Liver (tissue), 9 donors: ENCODE results near the gene PVRIG. TPM values are rescaled to one million over a fixed set of nuclear protein-coding genes. Genes with fewer than 3 reads are reported as not detected.

Experiments used
- DNase-seq: peaks from one replicate; pipeline ENCODE4 v3.0.0-alpha.2; 2017; ENCODE audit warnings: low spot score
- H3K27ac ChIP-seq, 2 donors: one replicate each; pipeline ENCODE4 v1.7.0; 2013; ENCODE audit warnings: inconsistent platforms in 2 of 2, low read length in 2 of 2, control low read depth in 1 of 2, low read depth in 1 of 2, mild to moderate bottlenecking in 1 of 2
- H3K27me3 ChIP-seq, 4 donors: one replicate each; pipeline versions ENCODE4 v1.6.1 to v1.7.0; 2013; ENCODE audit warnings: low read length in 3 of 4, inconsistent platforms in 1 of 4, mild to moderate bottlenecking in 1 of 4, moderate library complexity in 1 of 4; ENCODE audit not compliant: control insufficient read depth in 4 of 4, insufficient read depth in 4 of 4
- H3K36me3 ChIP-seq, 4 donors: one replicate each; pipeline versions ENCODE4 v1.6.1 to v1.7.0; 2013; ENCODE audit warnings: low read length in 3 of 4, mild to moderate bottlenecking in 3 of 4, low read depth in 1 of 4, moderate library complexity in 1 of 4; ENCODE audit not compliant: control insufficient read depth in 4 of 4, insufficient read depth in 3 of 4
- H3K4me1 ChIP-seq, 4 donors: one replicate each; pipeline versions ENCODE4 v1.6.1 to v1.7.0; 2013; ENCODE audit warnings: low read length in 3 of 4, mild to moderate bottlenecking in 3 of 4, moderate library complexity in 1 of 4; ENCODE audit not compliant: control insufficient read depth in 4 of 4, insufficient read depth in 4 of 4
- H3K4me3 ChIP-seq, 3 donors: one replicate each; pipeline versions ENCODE4 v1.6.1 to v1.7.0; 2013; ENCODE audit warnings: low read length in 3 of 3, control low read depth in 1 of 3, low read depth in 1 of 3, mild to moderate bottlenecking in 1 of 3
- H3K9ac ChIP-seq, 2 donors: one replicate each; pipeline ENCODE4 v1.7.0; 2013; ENCODE audit warnings: low read length in 2 of 2, mild to moderate bottlenecking in 2 of 2, moderate library complexity in 2 of 2, control low read depth in 1 of 2, low read depth in 1 of 2
- H3K9me3 ChIP-seq, 4 donors: one replicate each; pipeline versions ENCODE4 v1.6.1 to v1.7.0; 2013; ENCODE audit warnings: low read length in 3 of 4; ENCODE audit not compliant: control insufficient read depth in 4 of 4
- ATF3 ChIP-seq: IDR thresholded peaks from 2 replicates; pipeline ENCODE4 v1.6.1; 2016; ENCODE audit warnings: antibody characterized with exemption
- CTCF ChIP-seq: fragments of 150-350 bp; IDR thresholded peaks from 2 replicates; pipeline ENCODE4 v1.5.1; 2017; ENCODE audit warnings: improper control_type of control experiment, low read depth, low read length; ENCODE audit not compliant: missing input control
- EGR1 ChIP-seq, 2 donors: IDR thresholded peaks; 2 replicates each; pipeline ENCODE4 v1.6.1; 2016 to 2018; ENCODE audit warnings: antibody characterized with exemption in 2 of 2, low read depth in 2 of 2
- FOXA1 ChIP-seq: IDR thresholded peaks from 2 replicates; pipeline ENCODE4 v1.6.1; 2016; ENCODE audit warnings: antibody characterized with exemption
- FOXA2 ChIP-seq: IDR thresholded peaks from 2 replicates; pipeline ENCODE4 v1.6.1; 2016; ENCODE audit warnings: antibody characterized with exemption
- GABPA ChIP-seq, 2 donors: IDR thresholded peaks in 1 of 2; conservative IDR thresholded peaks in 1 of 2; 2 replicates each; pipeline ENCODE4 v1.6.1; 2016; ENCODE audit warnings: antibody characterized with exemption in 2 of 2, mild to moderate bottlenecking in 1 of 2, moderate library complexity in 1 of 2
- HNF4A ChIP-seq, 2 donors: conservative IDR thresholded peaks; 2 replicates each; pipeline ENCODE4 v1.6.1; 2016; ENCODE audit warnings: antibody characterized with exemption in 2 of 2, mild to moderate bottlenecking in 2 of 2
- HNF4G ChIP-seq: IDR thresholded peaks from 2 replicates; pipeline ENCODE4 v1.6.1; 2016; ENCODE audit warnings: antibody characterized with exemption
- JUND ChIP-seq, 2 donors: IDR thresholded peaks; 2 replicates each; pipeline ENCODE4 v1.6.1; 2016; ENCODE audit warnings: antibody characterized with exemption in 2 of 2
- MAX ChIP-seq: IDR thresholded peaks from 2 replicates; pipeline ENCODE4 v1.6.1; 2016; ENCODE audit warnings: antibody characterized with exemption
- NR2F2 ChIP-seq: IDR thresholded peaks from 2 replicates; pipeline ENCODE4 v1.6.1; 2016; ENCODE audit warnings: antibody characterized with exemption
- RAD21 ChIP-seq, 2 donors: IDR thresholded peaks; 2 replicates each; pipeline ENCODE4 v1.6.1; 2016; ENCODE audit warnings: antibody characterized with exemption in 2 of 2, mild to moderate bottlenecking in 2 of 2
- REST ChIP-seq: IDR thresholded peaks from 2 replicates; pipeline ENCODE4 v1.6.1; 2016; ENCODE audit warnings: antibody characterized with exemption, mild to moderate bottlenecking
- RXRA ChIP-seq, 2 donors: IDR thresholded peaks; 2 replicates each; pipeline ENCODE4 v1.6.1; 2017 to 2018; ENCODE audit warnings: antibody characterized with exemption in 2 of 2, mild to moderate bottlenecking in 1 of 2
- SP1 ChIP-seq: IDR thresholded peaks from 2 replicates; pipeline ENCODE4 v1.6.1; 2018; ENCODE audit warnings: antibody characterized with exemption, mild to moderate bottlenecking
- TAF1 ChIP-seq: conservative IDR thresholded peaks from 2 replicates; pipeline ENCODE4 v1.6.1; 2016; ENCODE audit warnings: antibody characterized with exemption, mild to moderate bottlenecking
- YY1 ChIP-seq: IDR thresholded peaks from 2 replicates; pipeline ENCODE4 v1.6.1; 2016; ENCODE audit warnings: antibody characterized with exemption, mild to moderate bottlenecking
- ZBTB33 ChIP-seq: IDR thresholded peaks from 2 replicates; pipeline ENCODE4 v1.6.1; 2016; ENCODE audit warnings: antibody characterized with exemption
- WGBS: extraction: QIAGEN DNeasy Blood & Tissue Kit; methylation state at CpG from one replicate; pipeline ENCODE4 v1.1.7; 2013; 5-methylcytosine and 5-hydroxymethylcytosine counted together
- polyA plus RNA-seq, 2 donors: library from polyadenylated mRNA; stranded (reverse) in 1 of 2; unstranded in 1 of 2; fragments of 200-250 nt in 1 of 2; fragments of >200 nt in 1 of 2; fragmentation: Nextera tagmentation in 1 of 2; extraction: Ambion mirVana in 1 of 2; gene quantifications; one replicate each; pipeline versions ENCODE4 v1.2.1 to v1.2.3, GENCODE V29; 2013 to 2015
- total RNA-seq, 2 donors: library from RNA; depleted of rRNA; stranded (reverse); fragments of >200 nt; gene quantifications; one replicate each; pipeline ENCODE4 v1.2.3, GENCODE V29; 2014
- donor health status: healthy.
- donor health status: healthy.
- donor health status: healthy.
- donor health status: healthy.
- donor health status: healthy.

PVRIG gene
- total and polyA plus RNA-seq, 4 donors: 0.37 to 0.81 (median 0.58) TPM

GRCh38 chr7:100185726-100186125, 34.0 kb upstream of the PVRIG start:
- TF ChIP-seq HNF4G (no peak), ZBTB33 (no peak), MAX (no peak), YY1 (no peak), SP1 (no peak), TAF1 (no peak), GABPA (IDR thresholded peaks at IDR 0.05 in 1 of 2, conservative IDR thresholded peaks at IDR 0.05 in 1 of 2) (no peak), ATF3 (no peak), EGR1 (IDR thresholded peaks at IDR 0.05; ENCODE audit: low read depth in 2 of 2) (no peak), FOXA2 (no peak), HNF4A (conservative IDR thresholded peaks at IDR 0.05) (no peak), RXRA (IDR thresholded peaks at IDR 0.05) (no peak), JUND (IDR thresholded peaks at IDR 0.05) (no peak), RAD21 (IDR thresholded peaks at IDR 0.05) (no peak), REST (no peak), NR2F2 (no peak), FOXA1 (no peak), CTCF (no peak)
- no peak for DNase-seq
- Histone ChIP-seq H3K4me1 (no peaks in the 10 kb centered on the region), H3K9me3 (no peaks in the 10 kb centered on the region), H3K27ac (no peak overlapping the region), H3K4me3 (no peak overlapping the region), H3K9ac (no peak overlapping the region), H3K36me3 (no peaks in the 10 kb centered on the region), H3K27me3 (no peaks in the 10 kb centered on the region)
- WGBS: 84% methylated on average over 2 of the region's 2 CpGs
